Neutrophil (primary cell): ENCODE data around the gene ITGA1.
"Not testable (repeated sequence)": the region's sequence is repeated elsewhere in the genome, so short reads cannot be mapped to it uniquely, and the experiment has no call there.

Experiments used
- H3K27ac ChIP-seq: fragments of 200-600 bp; sonication (generic); 2 replicates; pipeline ENCODE4 v1.5.1; 2016; ENCODE audit warnings: mild to moderate bottlenecking, moderate library complexity
- H3K27me3 ChIP-seq: fragments of 200-600 bp; sonication (generic); 2 replicates; pipeline ENCODE4 v1.6.0; 2016; ENCODE audit warnings: mild to moderate bottlenecking
- H3K36me3 ChIP-seq: fragments of 200-600 bp; sonication (generic); 2 replicates; pipeline ENCODE4 v1.5.1; 2017
- H3K4me1 ChIP-seq, 2 experiments: fragments of 200-600 bp in 1 of 2; sonication (generic) in 1 of 2; 1 replicate in 1 of 2; 2 replicates in 1 of 2; pipeline versions ENCODE4 v1.5.1 to v1.6.1; 2013 to 2016; ENCODE audit warnings: low read depth in 1 of 2, low read length in 1 of 2, mild to moderate bottlenecking in 1 of 2, moderate library complexity in 1 of 2; ENCODE audit not compliant: control insufficient read depth in 1 of 2, insufficient read depth in 1 of 2
- H3K4me3 ChIP-seq, 2 experiments: fragments of 200-600 bp in 1 of 2; sonication (generic) in 1 of 2; 1 replicate in 1 of 2; 2 replicates in 1 of 2; pipeline ENCODE4 v1.5.1; 2013 to 2016; ENCODE audit warnings: low read depth in 1 of 2, low read length in 1 of 2, mild to moderate bottlenecking in 1 of 2, moderate library complexity in 1 of 2
- H3K9me3 ChIP-seq: fragments of 200-600 bp; sonication (generic); 2 replicates; pipeline ENCODE4 v1.5.1; 2016
- CTCF ChIP-seq: fragments of 200-600 bp; sonication (generic); IDR thresholded peaks from 2 replicates; pipeline ENCODE4 v1.5.1; 2016; ENCODE audit warnings: antibody characterized with exemption

ITGA1 gene

DNA sequence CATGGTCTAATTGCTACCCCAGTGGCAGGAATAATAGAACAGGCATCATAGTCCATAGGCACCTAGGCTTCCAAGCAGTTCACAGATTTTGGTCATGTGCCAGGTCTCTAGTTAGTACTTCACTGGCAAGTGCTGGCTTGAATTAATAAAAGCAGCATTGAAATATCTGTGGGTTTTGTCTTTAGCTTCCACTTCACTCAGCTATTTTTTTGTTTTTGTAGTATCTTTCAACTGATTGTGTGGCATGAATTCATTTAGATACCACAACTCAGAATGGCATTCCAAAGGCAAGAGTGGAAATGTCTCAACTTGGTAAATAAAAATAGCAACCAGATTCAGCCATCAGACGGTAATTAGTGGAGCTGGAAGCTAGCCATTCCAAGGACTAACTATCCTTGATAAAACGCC, 173.6 kb downstream of the ITGA1 start:
- Histone ChIP-seq H3K4me3 (no peak overlapping the region), H3K27ac (no peak overlapping the region), H3K9me3 (no peaks in the 10 kb centered on the region), H3K27me3 (no peaks in the 10 kb centered on the region), H3K36me3 (no peaks in the 10 kb centered on the region), H3K4me1 (no peaks in the 10 kb centered on the region)
- no peak for TF ChIP-seq CTCF

GRCh38 chr5:52963636-52964035, 175.9 kb downstream of the ITGA1 start:
- H3K27me3 ChIP-seq: no peaks in the 10 kb centered on the region
- no peaks in the 10 kb centered on the region for H3K4me1 ChIP-seq
- no peak overlapping the region for H3K27ac ChIP-seq
- H3K4me3 ChIP-seq: no peak overlapping the region
- no peaks in the 10 kb centered on the region for H3K9me3 ChIP-seq
- no peaks in the 10 kb centered on the region for H3K36me3 ChIP-seq
- TF ChIP-seq CTCF: no peak

DNA sequence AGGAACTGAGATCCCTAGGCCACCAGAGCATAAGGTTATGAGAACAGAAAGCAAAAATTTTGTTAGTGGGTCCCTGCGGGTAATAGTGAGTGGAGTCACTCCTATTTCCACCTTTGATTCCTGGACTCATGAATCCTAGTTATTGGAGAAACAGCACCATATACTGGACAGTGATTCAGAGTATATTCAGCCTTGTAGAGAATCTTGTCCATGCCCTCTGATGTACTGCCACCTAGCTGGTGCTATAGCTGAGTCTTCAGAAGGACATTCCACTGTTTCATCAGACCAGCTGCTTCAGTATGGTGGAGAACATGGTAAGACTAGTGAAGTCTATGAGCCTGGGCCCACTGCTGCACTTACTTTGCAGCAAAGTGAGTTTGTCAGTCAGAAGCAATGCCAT, 176.4 kb downstream of the ITGA1 start:
- Histone ChIP-seq H3K36me3 (no peaks in the 10 kb centered on the region), H3K4me3 (no peak overlapping the region), H3K27me3 (no peaks in the 10 kb centered on the region), H3K4me1 (no peaks in the 10 kb centered on the region), H3K27ac (no peak overlapping the region), H3K9me3 (no peaks in the 10 kb centered on the region)
- no peak for TF ChIP-seq CTCF

- not testable (repeated sequence) for H3K9me3 ChIP-seq, H3K4me3 ChIP-seq, H3K36me3 ChIP-seq, H3K4me1 ChIP-seq, H3K27me3 ChIP-seq, H3K27ac ChIP-seq
Observed at GRCh38 chr5:52976157-52976556, 188.4 kb downstream of the ITGA1 start.

DNA sequence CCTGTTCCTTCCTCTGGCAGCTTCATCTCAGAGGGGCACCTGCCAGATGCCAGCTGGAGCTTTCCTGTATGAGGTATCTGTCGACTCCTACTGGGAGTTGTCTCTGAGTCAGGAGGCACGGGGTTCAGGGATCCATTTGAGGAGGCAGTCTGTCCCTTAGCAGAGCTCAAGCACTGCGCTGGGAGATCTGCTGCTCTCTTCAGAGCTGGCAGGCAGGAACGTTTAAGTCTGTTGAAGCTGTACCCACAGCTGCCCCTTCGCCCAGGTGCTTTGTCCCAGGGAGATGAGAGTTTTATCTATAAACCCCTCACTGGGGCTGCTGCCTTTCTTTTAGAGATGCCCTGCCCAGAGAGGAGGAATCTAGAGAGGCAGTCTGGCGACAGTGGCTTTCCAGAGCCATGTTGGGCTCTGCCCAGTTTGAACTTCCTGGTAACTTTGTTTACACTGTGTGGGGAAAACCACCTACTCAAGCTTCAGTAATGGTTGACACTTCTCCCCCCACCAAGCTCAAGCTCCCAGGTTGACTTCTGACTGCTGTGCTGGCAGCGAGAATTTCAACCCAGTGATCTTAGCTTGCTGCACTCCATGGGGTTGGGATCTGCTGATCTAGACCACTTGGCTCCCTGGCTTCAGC, 189.7 kb downstream of the ITGA1 start:
- Histone ChIP-seq H3K27me3 (no peaks in the 10 kb centered on the region), H3K9me3 (no peaks in the 10 kb centered on the region), H3K36me3 (no peaks in the 10 kb centered on the region), H3K4me1 (no peaks in the 10 kb centered on the region), H3K27ac (no peak overlapping the region), H3K4me3 (no peak overlapping the region)
- no peak for TF ChIP-seq CTCF

GRCh38 chr5:52981507-52981906, 193.8 kb downstream of the ITGA1 start:
- no peak for TF ChIP-seq CTCF
- Histone ChIP-seq H3K36me3 (no peaks in the 10 kb centered on the region), H3K27ac (no peak overlapping the region), H3K9me3 (no peaks in the 10 kb centered on the region), H3K4me1 (no peaks in the 10 kb centered on the region), H3K27me3 (peaks cover 23% of the 10 kb centered on the region), H3K4me3 (no peak overlapping the region)
